ENCODE measurements around the gene DPYSL5.

- TF ChIP-seq ZNF367 (CRISPR knock-in tag; IDR thresholded peaks at IDR 0.05; ENCODE audit: borderline replicate concordance) = no peak
- TF ChIP-seq, protein P1, sequence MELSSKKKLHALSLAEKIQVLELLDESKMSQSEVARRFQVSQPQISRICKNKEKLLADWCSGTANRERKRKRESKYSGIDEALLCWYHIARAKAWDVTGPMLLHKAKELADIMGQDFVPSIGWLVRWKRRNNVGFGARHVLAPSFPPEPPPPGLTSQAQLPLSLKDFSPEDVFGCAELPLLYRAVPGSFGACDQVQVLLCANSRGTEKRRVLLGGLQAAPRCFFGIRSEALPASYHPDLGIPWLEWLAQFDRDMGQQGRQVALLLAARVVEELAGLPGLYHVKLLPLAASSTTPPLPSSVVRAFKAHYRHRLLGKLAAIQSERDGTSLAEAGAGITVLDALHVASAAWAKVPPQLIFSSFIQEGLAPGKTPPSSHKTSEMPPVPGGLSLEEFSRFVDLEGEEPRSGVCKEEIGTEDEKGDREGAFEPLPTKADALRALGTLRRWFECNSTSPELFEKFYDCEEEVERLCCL (CRISPR knock-in tag; IDR thresholded peaks at IDR 0.05; ENCODE audit: borderline replicate concordance) = no peak
- no peak for TF ChIP-seq ZNF557 (CRISPR knock-in tag; IDR thresholded peaks at IDR 0.05)
- TF ChIP-seq REST (IDR thresholded peaks at IDR 0.05; ENCODE audit: borderline replicate concordance in 1 of 2, low read depth in 1 of 2, low read length in 2 of 2) = no peak
- no peak for TF ChIP-seq ZNF121 (CRISPR knock-in tag; IDR thresholded peaks at IDR 0.05)
- TF ChIP-seq CEBPZ (IDR thresholded peaks at IDR 0.05; ENCODE audit: low read length) = no peak
- peak; percentile 86 for TF ChIP-seq CTCF (CRISPR knock-in tag; IDR thresholded peaks at IDR 0.05)
- TF ChIP-seq NFIC (IDR thresholded peaks at IDR 0.05; ENCODE audit: low read length) = no peak
- TF ChIP-seq CEBPB (IDR thresholded peaks at IDR 0.05; ENCODE audit: borderline replicate concordance, low read depth, low read length) = no peak
Measured at GRCh38 chr2:26922405-26923188, 74.7 kb downstream of the DPYSL5 start.

All from HepG2 (cell line).